SK-N-SH (cell line): Measurements from ENCODE around the gene GPR22. TPM values are rescaled to one million over a fixed set of nuclear protein-coding genes. Genes with fewer than 3 reads are reported as not detected.

Experiments
- CTCF ChIA-PET: fragments of 300-600, 350-600 bp; formaldehyde crosslinking; extraction: SDS; loops from one replicate; lab custom pipeline; 2021; lab: Yijun Ruan, JAX
- POLR2A ChIA-PET: fragments of 350-600 bp; sonication (Branson Sonifier 250); formaldehyde crosslinking; extraction: SDS; loops from one replicate; lab custom pipeline; 2020; ENCODE audit warnings: antibody characterized with exemption, inconsistent platforms; lab: Yijun Ruan, JAX
- DNase-seq: peaks from one replicate; pipeline ENCODE4 v3.0.0; 2012
- H2AFZ ChIP-seq: fragments of 200-600 bp; sonication (generic); 2 replicates; pipeline ENCODE4 v1.8.1; 2016; ENCODE audit warnings: antibody characterized with exemption, mild to moderate bottlenecking, low read depth
- H3F3A ChIP-seq: fragments of 200-600 bp; sonication (generic); replicated peaks from 2 replicates; pipeline ENCODE3; 2016; ENCODE audit warnings: antibody characterized with exemption, mild to moderate bottlenecking; ENCODE audit not compliant: insufficient read depth
- H3K27ac ChIP-seq, 2 experiments: fragments of 200-500 bp in 1 of 2; fragments of 200-600 bp in 1 of 2; sonication (Bioruptor generic) in 1 of 2; sonication (generic), shearing (Covaris generic) in 1 of 2; 2 replicates each; pipeline versions ENCODE4 v1.5.1 to v1.6.1; 2014 to 2016; ENCODE audit warnings: low read depth in 2 of 2, inconsistent platforms in 1 of 2, low read length in 1 of 2, mild to moderate bottlenecking in 1 of 2, mixed read lengths in 1 of 2
- H3K27me3 ChIP-seq: fragments of 200-600 bp; sonication (generic), shearing (Covaris generic); 2 replicates; pipeline ENCODE4 v1.6.1; 2016; ENCODE audit warnings: mixed run types; ENCODE audit not compliant: insufficient read depth
- H3K36me3 ChIP-seq, 2 experiments: fragments of 200-500 bp in 1 of 2; fragments of 200-600 bp in 1 of 2; sonication (Bioruptor generic) in 1 of 2; sonication (generic) in 1 of 2; replicated peaks in 1 of 2; 2 replicates each; pipeline versions ENCODE3 to v1.5.1; 2014 to 2016; ENCODE audit warnings: low read length in 1 of 2, mild to moderate bottlenecking in 1 of 2; ENCODE audit not compliant: insufficient read depth in 2 of 2, control insufficient read depth in 1 of 2
- H3K4me1 ChIP-seq, 2 experiments: fragments of 200-500 bp in 1 of 2; fragments of 200-600 bp in 1 of 2; sonication (Bioruptor generic) in 1 of 2; sonication (generic), shearing (Covaris generic) in 1 of 2; 2 replicates each; pipeline versions ENCODE4 v1.5.1 to v1.6.1; 2014 to 2016; ENCODE audit warnings: low read depth in 1 of 2, low read length in 1 of 2, mixed run types in 1 of 2; ENCODE audit not compliant: insufficient read depth in 2 of 2, control insufficient read depth in 1 of 2
- H3K4me2 ChIP-seq: fragments of 200-600 bp; sonication (generic), shearing (Covaris generic); 2 replicates; pipeline ENCODE4 v1.6.1; 2017; ENCODE audit warnings: mixed run types
- H3K4me3 ChIP-seq, 2 experiments: fragments of 200-500 bp in 1 of 2; fragments of 200-600 bp in 1 of 2; sonication (Bioruptor generic) in 1 of 2; sonication (generic), shearing (Covaris generic) in 1 of 2; 2 replicates each; pipeline versions ENCODE4 v1.5.1 to v1.8.1; 2014 to 2016; ENCODE audit warnings: low read depth in 2 of 2, inconsistent platforms in 1 of 2, low read length in 1 of 2, mild to moderate bottlenecking in 1 of 2, mixed read lengths in 1 of 2, moderate library complexity in 1 of 2
- H3K79me2 ChIP-seq: fragments of 200-600 bp; sonication (generic); 2 replicates; pipeline ENCODE4 v1.8.1; 2017; ENCODE audit warnings: mild to moderate bottlenecking; ENCODE audit not compliant: insufficient read depth
- H3K9ac ChIP-seq: fragments of 200-600 bp; sonication (generic); 2 replicates; pipeline ENCODE4 v1.6.1; 2017; ENCODE audit warnings: mixed run types
- H3K9me2 ChIP-seq: fragments of 200-600 bp; sonication (generic); 2 replicates; pipeline ENCODE4 v1.6.1; 2017; ENCODE audit warnings: mixed run types
- H3K9me3 ChIP-seq: fragments of 200-600 bp; sonication (generic); 2 replicates; pipeline ENCODE4 v1.6.1; 2017; ENCODE audit warnings: mixed run types, mild to moderate bottlenecking, moderate library complexity
- H4K20me1 ChIP-seq: fragments of 200-600 bp; sonication (generic); 2 replicates; pipeline ENCODE4 v1.6.1; 2017; ENCODE audit warnings: mild to moderate bottlenecking, mixed run types; ENCODE audit not compliant: insufficient read depth
- CTCF ChIP-seq: fragments of 200-600 bp; sonication (generic); IDR thresholded peaks from 2 replicates; pipeline ENCODE4 v1.6.1; 2017; ENCODE audit warnings: antibody characterized with exemption, mild to moderate bottlenecking, moderate library complexity
- EZH2phosphoT487 ChIP-seq: fragments of 200-600 bp; sonication (generic); IDR thresholded peaks from 2 replicates; pipeline ENCODE4 v1.6.1; 2017; ENCODE audit warnings: low read depth, mixed run types, mild to moderate bottlenecking, antibody characterized with exemption, moderate library complexity, borderline replicate concordance
- FOXJ3 ChIP-seq: sonication (generic); formaldehyde crosslinking; IDR thresholded peaks from 2 replicates; pipeline ENCODE4 v1.5.1; 2020; ENCODE audit warnings: mild to moderate bottlenecking, missing genetic modification reagents
- IRF3 ChIP-seq: fragments of 150-350 bp; IDR thresholded peaks from 2 replicates; pipeline ENCODE4 v1.6.1; 2016; ENCODE audit warnings: mild to moderate bottlenecking, low read depth, low read length
- NFIC ChIP-seq: IDR thresholded peaks from 2 replicates; pipeline ENCODE4 v1.4.0; 2012; ENCODE audit warnings: borderline replicate concordance
- RAD21 ChIP-seq: IDR thresholded peaks from 2 replicates; pipeline ENCODE4 v1.6.1; 2012; ENCODE audit warnings: mild to moderate bottlenecking, low read length
- RCOR1 ChIP-seq: fragments of 150-350 bp; IDR thresholded peaks from 2 replicates; pipeline ENCODE4 v1.6.1; 2017; ENCODE audit warnings: antibody characterized with exemption, low read length
- REST ChIP-seq: IDR thresholded peaks from 2 replicates; pipeline ENCODE4 v1.6.1; 2012; ENCODE audit warnings: mild to moderate bottlenecking, low read depth, low read length, moderate library complexity
- SMC3 ChIP-seq: IDR thresholded peaks from 2 replicates; pipeline ENCODE4 v1.6.1; 2012; ENCODE audit warnings: low read depth, low read length, improper control_type of control experiment
- TAF1 ChIP-seq: IDR thresholded peaks from 2 replicates; pipeline ENCODE4 v1.6.1; 2012; ENCODE audit warnings: low read depth, mild to moderate bottlenecking, low read length, moderate library complexity, borderline replicate concordance
- USF1 ChIP-seq: IDR thresholded peaks from 2 replicates; pipeline ENCODE4 v1.4.0; 2012; ENCODE audit warnings: low read depth, borderline replicate concordance
- USF2 ChIP-seq: fragments of 150-350 bp; IDR thresholded peaks from 2 replicates; pipeline ENCODE4 v1.6.1; 2017; ENCODE audit warnings: antibody characterized with exemption, low read length, low read depth, borderline replicate concordance
- YY1 ChIP-seq: IDR thresholded peaks from 2 replicates; pipeline ENCODE4 v1.4.0; 2012; ENCODE audit warnings: low read depth, mild to moderate bottlenecking
- ZBTB33 ChIP-seq: IDR thresholded peaks from 2 replicates; pipeline ENCODE4 v1.4.0; 2012; ENCODE audit warnings: low read depth, borderline replicate concordance
- WGBS: methylation state at CpG from one replicate; pipeline ENCODE4 v1.1.6; 2017; ENCODE audit warnings: low lambda C conversion rate; 5-methylcytosine and 5-hydroxymethylcytosine counted together
- polyA plus RNA-seq, 3 experiments: library from polyadenylated mRNA; depleted of rRNA; stranded (reverse); fragments of >200 nt; gene quantifications; 2 replicates each; pipeline ENCODE4 v1.2.3, GENCODE V29; 2012

The GPR22 gene
- polyA plus RNA-seq, 1 of the 3 experiments (the other 2 are of a cell fraction), result 0.03 TPM

- H4K20me1 ChIP-seq, result no peaks in the 10 kb centered on the region
- CTCF ChIA-PET, result interaction anchor here (0.6 to 3.4 kb wide), 8 partner anchors 8 to 1559 kb away, joined by 3 to 21 read pairs (median 3); no protein-coding TSS in a partner anchor
Observed at GRCh38 chr7:107479303-107479702, 9.4 kb downstream of the GPR22 start.

More at GRCh38 chr7:107479303-107479702, 9.4 kb downstream of the GPR22 start:
- H3K36me3 ChIP-seq, result peaks cover 2 to 9% of the 10 kb centered on the region in 2 experiments
- H3K4me3 ChIP-seq, result no peak overlapping the region
- 0 out of 2 replicates have a peak, but pooled peaks cover 6% of the 10 kb centered on the region for H3K9me3 ChIP-seq
- H3K9me2 ChIP-seq, result peaks cover 4% of the 10 kb centered on the region; the same call in 1 of the 2 replicates
- H2AFZ ChIP-seq, result no peak overlapping the region
- peaks cover 0 to 5% of the 10 kb centered on the region in 2 experiments; a peak in 2 of 4 replicates for H3K4me1 ChIP-seq
- H3K27ac ChIP-seq, result no peak overlapping the region
- H3K4me2 ChIP-seq, result no peak overlapping the region
- DNase-seq, result no peak
- no peaks in the 10 kb centered on the region for H3K27me3 ChIP-seq
- H3F3A ChIP-seq, result no peaks in the 10 kb centered on the region
- TF ChIP-seq YY1, result no peak
- TF ChIP-seq IRF3, result no peak
- TF ChIP-seq TAF1, result no peak
- no peak for TF ChIP-seq SMC3
- TF ChIP-seq REST, result no peak
- no peak for TF ChIP-seq RAD21
- no peak for TF ChIP-seq USF1
- TF ChIP-seq EZH2phosphoT487, result no peak
- no peak for TF ChIP-seq FOXJ3 (CRISPR knock-in tag)
- TF ChIP-seq CTCF, result no peak
- TF ChIP-seq USF2, result no peak
- TF ChIP-seq ZBTB33, result no peak
- TF ChIP-seq RCOR1, result no peak
- no peak for TF ChIP-seq NFIC
- TF ChIP-seq, all 33 proteins: peak for 0
- POLR2A ChIA-PET, result no interaction called here
- Histone ChIP-seq H3K79me2 (peaks cover 11% of the 10 kb centered on the region), H3K9ac (no peak overlapping the region)
- WGBS, result 87% methylated on average over 2 of the region's 2 CpGs
